C4-2B (cell line): Measurements from ENCODE around the gene GTF2F1.

Experiments
- CTCF ChIP-seq: fragments of 450-650 bp; conservative IDR thresholded peaks from 2 replicates; pipeline ENCODE4 v1.5.1; 2017; ENCODE audit warnings: mild to moderate bottlenecking
- ZFX ChIP-seq: fragments of 450-650 bp; IDR thresholded peaks from 2 replicates; pipeline ENCODE4 v1.6.1; 2017

- TF ChIP-seq CTCF (no peak), ZFX (no peak)
Measured at GRCh38 chr19:6414793-6415590, 22.0 kb upstream of the GTF2F1 start.
